Neural crest cell (in vitro differentiated cells): ENCODE data around the gene SFR1. TPM values are rescaled to one million over a fixed set of nuclear protein-coding genes. Genes with fewer than 3 reads are reported as not detected.

Experiments
- DNase-seq: peaks from one replicate; pipeline ENCODE4 v3.0.0; 2021; ENCODE audit warnings: low read depth, mixed read lengths, low spot score
- H3K27ac Mint-ChIP-seq: one replicate; pipeline ENCODE4 v1.8.0; 2021; ENCODE audit warnings: mild to moderate bottlenecking, mixed read lengths; ENCODE audit not compliant: unreplicated experiment
- H3K27me3 Mint-ChIP-seq: 2 replicates; pipeline ENCODE4 v1.8.0; 2021; ENCODE audit warnings: low read depth, mild to moderate bottlenecking, mixed read lengths
- H3K36me3 Mint-ChIP-seq: 2 replicates; pipeline ENCODE4 v1.8.0; 2021; ENCODE audit warnings: low read depth, mild to moderate bottlenecking, mixed read lengths
- H3K4me1 Mint-ChIP-seq: 2 replicates; pipeline ENCODE4 v1.8.0; 2021; ENCODE audit warnings: mixed read lengths
- H3K4me3 Mint-ChIP-seq: one replicate; pipeline ENCODE4 v1.8.0; 2021; ENCODE audit warnings: mild to moderate bottlenecking, mixed read lengths
- H3K9me3 Mint-ChIP-seq: 2 replicates; pipeline ENCODE4 v1.8.0; 2021; ENCODE audit warnings: mixed read lengths
- total RNA-seq: library from RNA; stranded (reverse); gene quantifications from 2 replicates; pipeline ENCODE4 v1.2.1, GENCODE V29; 2021
- TF ChIP-seq, protein P1 (sequence below): fragments of 200-600 bp; sonication (generic); conservative IDR thresholded peaks from 2 replicates; pipeline ENCODE4 v1.5.0; 2021; ENCODE audit warnings: antibody characterized with exemption, mild to moderate bottlenecking

SFR1 gene
- total RNA-seq, 1 donor from 2014 or later: 14.0 TPM

DNA sequence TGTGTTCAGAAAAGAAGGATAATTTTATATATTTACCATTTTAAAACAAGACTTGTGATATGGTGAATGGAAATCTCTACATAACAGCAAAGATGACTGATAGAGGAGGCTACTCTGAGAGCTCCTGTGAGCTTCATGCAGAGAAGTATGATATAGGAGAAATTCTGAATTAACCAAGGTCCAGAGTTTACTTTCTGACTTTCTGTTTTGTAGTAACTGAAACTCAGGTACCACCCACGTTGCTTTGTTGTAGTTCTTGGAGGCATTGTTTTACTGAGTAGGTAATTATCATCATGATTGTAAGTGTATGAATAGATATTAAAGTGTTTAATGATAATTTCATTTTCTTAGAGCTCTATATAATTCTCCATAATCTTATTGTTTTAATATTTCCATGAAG is 18.0 kb upstream of the SFR1 start:
- H3K27me3 Mint-ChIP-seq: no peaks in the 10 kb centered on the region
- H3K36me3 Mint-ChIP-seq: no peaks in the 10 kb centered on the region
- no peak overlapping the region for H3K27ac Mint-ChIP-seq
- no peaks in the 10 kb centered on the region for H3K4me1 Mint-ChIP-seq
- no peaks in the 10 kb centered on the region for H3K9me3 Mint-ChIP-seq
- DNase-seq: no peak
- H3K4me3 Mint-ChIP-seq: no peak overlapping the region
- TF ChIP-seq, protein P1, sequence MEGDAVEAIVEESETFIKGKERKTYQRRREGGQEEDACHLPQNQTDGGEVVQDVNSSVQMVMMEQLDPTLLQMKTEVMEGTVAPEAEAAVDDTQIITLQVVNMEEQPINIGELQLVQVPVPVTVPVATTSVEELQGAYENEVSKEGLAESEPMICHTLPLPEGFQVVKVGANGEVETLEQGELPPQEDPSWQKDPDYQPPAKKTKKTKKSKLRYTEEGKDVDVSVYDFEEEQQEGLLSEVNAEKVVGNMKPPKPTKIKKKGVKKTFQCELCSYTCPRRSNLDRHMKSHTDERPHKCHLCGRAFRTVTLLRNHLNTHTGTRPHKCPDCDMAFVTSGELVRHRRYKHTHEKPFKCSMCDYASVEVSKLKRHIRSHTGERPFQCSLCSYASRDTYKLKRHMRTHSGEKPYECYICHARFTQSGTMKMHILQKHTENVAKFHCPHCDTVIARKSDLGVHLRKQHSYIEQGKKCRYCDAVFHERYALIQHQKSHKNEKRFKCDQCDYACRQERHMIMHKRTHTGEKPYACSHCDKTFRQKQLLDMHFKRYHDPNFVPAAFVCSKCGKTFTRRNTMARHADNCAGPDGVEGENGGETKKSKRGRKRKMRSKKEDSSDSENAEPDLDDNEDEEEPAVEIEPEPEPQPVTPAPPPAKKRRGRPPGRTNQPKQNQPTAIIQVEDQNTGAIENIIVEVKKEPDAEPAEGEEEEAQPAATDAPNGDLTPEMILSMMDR: no peak

DNA sequence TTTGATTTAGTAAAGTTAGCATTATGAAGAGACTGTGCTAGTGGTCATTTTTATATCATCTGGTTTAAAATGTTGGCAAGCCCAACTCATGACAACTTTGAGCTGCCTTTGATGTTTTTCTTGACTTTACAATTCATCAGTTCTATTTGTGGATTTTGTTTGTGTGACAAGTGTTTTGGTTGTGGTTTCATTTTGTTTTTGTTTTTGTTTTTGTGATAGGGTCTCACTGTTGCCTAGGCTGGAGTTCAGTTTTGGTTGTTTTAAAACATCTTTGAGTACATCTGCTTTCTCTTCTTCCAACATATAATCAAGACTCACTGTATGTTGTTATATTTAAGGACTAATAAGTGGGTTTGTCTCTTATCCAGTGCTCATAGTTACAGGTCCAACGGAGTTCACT is 17.6 kb upstream of the SFR1 start:
- Mint-ChIP-seq H3K9me3 (no peaks in the 10 kb centered on the region), H3K27ac (no peak overlapping the region), H3K4me3 (no peak overlapping the region), H3K27me3 (no peaks in the 10 kb centered on the region), H3K4me1 (no peaks in the 10 kb centered on the region), H3K36me3 (no peaks in the 10 kb centered on the region)
- no peak for DNase-seq
- TF ChIP-seq, protein P1: no peak

- TF ChIP-seq, protein P1: no peak
- no peak for DNase-seq
- H3K27ac Mint-ChIP-seq: no peak overlapping the region
- H3K27me3 Mint-ChIP-seq: no peaks in the 10 kb centered on the region
- H3K36me3 Mint-ChIP-seq: no peaks in the 10 kb centered on the region
- H3K4me1 Mint-ChIP-seq: no peaks in the 10 kb centered on the region
- no peak overlapping the region for H3K4me3 Mint-ChIP-seq
- H3K9me3 Mint-ChIP-seq: no peaks in the 10 kb centered on the region
These were observed 17.0 kb upstream of the SFR1 start for GRCh38 chr10:104104926-104105325.

DNA sequence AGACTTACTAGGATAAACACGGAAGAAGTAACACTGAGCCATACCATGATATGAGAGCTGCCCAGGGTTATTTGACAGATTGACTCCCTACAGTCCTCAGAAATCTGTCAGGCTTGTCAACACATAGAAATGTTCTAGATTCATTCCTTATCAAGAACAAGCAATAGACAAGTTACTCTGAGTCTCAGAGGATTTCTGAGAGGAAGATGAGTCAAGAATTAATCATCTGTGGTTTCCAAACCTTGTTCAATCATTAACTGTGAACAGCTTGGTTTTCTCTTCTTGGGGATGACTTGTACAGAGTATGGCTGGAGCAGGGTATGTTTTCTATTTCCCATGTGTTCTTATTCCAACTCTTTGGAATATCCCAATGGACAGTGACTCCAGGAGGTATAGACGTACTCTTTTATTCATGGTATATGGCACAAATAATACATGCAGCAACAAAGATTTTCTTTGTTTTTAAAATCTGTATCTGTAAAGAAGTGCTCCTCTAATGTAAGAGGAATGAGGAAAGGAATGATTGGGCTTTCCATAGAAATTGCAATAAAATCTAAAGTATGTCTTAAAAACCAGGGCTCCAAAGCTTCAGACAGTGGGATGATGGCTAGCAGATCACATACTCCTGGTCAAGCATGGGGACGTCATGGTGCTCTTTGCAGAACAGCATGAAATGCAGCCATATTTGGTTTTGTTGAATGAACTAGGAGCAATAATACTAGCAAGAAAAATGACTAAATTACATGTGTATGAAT is 11.9 kb upstream of the SFR1 start:
- no peak overlapping the region for H3K27ac Mint-ChIP-seq
- H3K9me3 Mint-ChIP-seq: no peaks in the 10 kb centered on the region
- TF ChIP-seq, protein P1: no peak
- H3K4me3 Mint-ChIP-seq: no peak overlapping the region
- no peak for DNase-seq
- H3K27me3 Mint-ChIP-seq: peaks cover 2% of the 10 kb centered on the region
- no peaks in the 10 kb centered on the region for H3K36me3 Mint-ChIP-seq
- no peaks in the 10 kb centered on the region for H3K4me1 Mint-ChIP-seq

- no peaks in the 10 kb centered on the region for H3K4me1 Mint-ChIP-seq
- no peaks in the 10 kb centered on the region for H3K9me3 Mint-ChIP-seq
- peaks cover 11% of the 10 kb centered on the region for H3K27me3 Mint-ChIP-seq
- no peak overlapping the region for H3K4me3 Mint-ChIP-seq
- H3K36me3 Mint-ChIP-seq: no peaks in the 10 kb centered on the region
- H3K27ac Mint-ChIP-seq: no peak overlapping the region
- TF ChIP-seq, protein P1: no peak
- no peak for DNase-seq
These were observed 8.5 kb upstream of the SFR1 start for GRCh38 chr10:104113376-104113956.
